Measurements from ENCODE around the gene PLOD1.

DNA sequence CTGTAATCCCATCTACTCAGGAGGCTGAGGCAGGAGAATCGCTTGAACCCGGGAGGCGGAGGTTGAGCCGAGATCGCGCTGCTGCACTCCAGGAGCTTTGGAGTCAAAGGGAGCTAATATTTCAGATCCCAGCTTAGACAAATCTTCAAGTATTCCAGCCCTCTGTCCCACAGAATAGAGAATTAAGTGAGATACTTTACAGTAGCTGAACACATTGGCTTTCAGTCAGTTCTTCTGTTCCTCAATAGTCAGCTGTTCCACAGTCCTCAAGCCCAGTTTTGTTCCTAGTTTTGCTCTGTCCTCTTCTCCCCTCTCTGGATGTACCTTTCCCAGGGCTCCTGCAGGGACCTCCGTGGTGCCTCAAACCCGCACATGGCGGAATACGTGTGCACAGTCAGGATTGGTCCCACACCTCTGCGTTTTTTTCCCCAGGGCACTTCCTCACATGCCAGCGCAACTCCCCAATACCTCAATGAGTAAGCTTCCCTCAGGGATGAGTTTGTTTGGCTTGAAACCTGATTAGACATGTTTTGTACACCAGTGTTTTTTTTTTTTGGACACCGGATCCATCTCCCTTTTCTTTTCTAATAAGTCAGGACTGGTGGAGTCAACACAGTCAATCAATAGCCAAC is 47.0 kb downstream of the PLOD1 start:
- TF ChIP-seq, protein P1, sequence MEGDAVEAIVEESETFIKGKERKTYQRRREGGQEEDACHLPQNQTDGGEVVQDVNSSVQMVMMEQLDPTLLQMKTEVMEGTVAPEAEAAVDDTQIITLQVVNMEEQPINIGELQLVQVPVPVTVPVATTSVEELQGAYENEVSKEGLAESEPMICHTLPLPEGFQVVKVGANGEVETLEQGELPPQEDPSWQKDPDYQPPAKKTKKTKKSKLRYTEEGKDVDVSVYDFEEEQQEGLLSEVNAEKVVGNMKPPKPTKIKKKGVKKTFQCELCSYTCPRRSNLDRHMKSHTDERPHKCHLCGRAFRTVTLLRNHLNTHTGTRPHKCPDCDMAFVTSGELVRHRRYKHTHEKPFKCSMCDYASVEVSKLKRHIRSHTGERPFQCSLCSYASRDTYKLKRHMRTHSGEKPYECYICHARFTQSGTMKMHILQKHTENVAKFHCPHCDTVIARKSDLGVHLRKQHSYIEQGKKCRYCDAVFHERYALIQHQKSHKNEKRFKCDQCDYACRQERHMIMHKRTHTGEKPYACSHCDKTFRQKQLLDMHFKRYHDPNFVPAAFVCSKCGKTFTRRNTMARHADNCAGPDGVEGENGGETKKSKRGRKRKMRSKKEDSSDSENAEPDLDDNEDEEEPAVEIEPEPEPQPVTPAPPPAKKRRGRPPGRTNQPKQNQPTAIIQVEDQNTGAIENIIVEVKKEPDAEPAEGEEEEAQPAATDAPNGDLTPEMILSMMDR (IDR thresholded peaks at IDR 0.05; ENCODE audit: insufficient read depth, low read length, poor library complexity, severe bottlenecking) = no peak
- no peak for TF ChIP-seq EZH2phosphoT487 (conservative IDR thresholded peaks at IDR 0.05; ENCODE audit: low read length)
